SK-N-SH treated with all-trans-retinoic acid at 6 μM for 48 hours (cell line): Measurements from ENCODE around the gene FAF1.

ENCODE experiments used
- ARNTL ChIP-seq: fragments of 450-650 bp; formaldehyde crosslinking; IDR thresholded peaks from 2 replicates; pipeline ENCODE4 v1.5.0; 2020; ENCODE audit warnings: low read depth, mild to moderate bottlenecking, moderate library complexity, borderline replicate concordance
- CREB5 ChIP-seq: fragments of 250-450 bp; sonication (Bioruptor Pico); IDR thresholded peaks from 2 replicates; pipeline ENCODE4 v1.5.1; 2020; ENCODE audit warnings: low read depth, mild to moderate bottlenecking, moderate library complexity
- ESRRG ChIP-seq: fragments of 250-450 bp; sonication (Bioruptor Pico); IDR thresholded peaks from 2 replicates; pipeline ENCODE4 v1.6.1; 2021; ENCODE audit warnings: mild to moderate bottlenecking
- GLIS3 ChIP-seq: fragments of 250-450 bp; sonication (Bioruptor Pico); IDR thresholded peaks from 2 replicates; pipeline ENCODE4 v1.5.0; 2020; ENCODE audit warnings: mild to moderate bottlenecking, moderate library complexity
- ISL1 ChIP-seq: fragments of 250-450 bp; sonication (Bioruptor Pico); IDR thresholded peaks from 2 replicates; pipeline ENCODE4 v2.1.2; 2022; ENCODE audit warnings: mild to moderate bottlenecking, moderate library complexity
- PATZ1 ChIP-seq: fragments of 250-450 bp; sonication (Bioruptor Pico); IDR thresholded peaks from 2 replicates; pipeline ENCODE4 v1.8.0; 2020; ENCODE audit warnings: mild to moderate bottlenecking, moderate library complexity, borderline replicate concordance
- PPARA ChIP-seq: fragments of 250-450 bp; sonication (Bioruptor Pico); IDR thresholded peaks from 2 replicates; pipeline ENCODE4 v1.5.0; 2020; ENCODE audit warnings: mild to moderate bottlenecking, borderline replicate concordance
- RARB ChIP-seq: fragments of 250-450 bp; sonication (Bioruptor Pico); IDR thresholded peaks from 2 replicates; pipeline ENCODE4 v1.8.0; 2021; ENCODE audit warnings: mild to moderate bottlenecking, moderate library complexity

- TF ChIP-seq RARB (CRISPR knock-in tag) (no peak), ESRRG (CRISPR knock-in tag) (no peak), GLIS3 (CRISPR knock-in tag) (no peak), PATZ1 (no peak), ARNTL (CRISPR knock-in tag) (no peak), PPARA (CRISPR knock-in tag) (no peak), ISL1 (CRISPR knock-in tag) (no peak), CREB5 (CRISPR knock-in tag) (no peak)
Observed at GRCh38 chr1:50739125-50739524, 220.9 kb downstream of the FAF1 start.
